SH-SY5Y (cell line): ENCODE data around the gene FSCN2.

Source experiments
- GATA2 ChIP-seq: IDR thresholded peaks from 2 replicates; pipeline ENCODE4 v1.6.1; 2011; ENCODE audit warnings: mild to moderate bottlenecking, low read depth, low read length
- GATA3 ChIP-seq: IDR thresholded peaks from 2 replicates; pipeline ENCODE4 v1.6.1; 2011; ENCODE audit warnings: low read depth, mild to moderate bottlenecking, low read length, moderate library complexity

DNA sequence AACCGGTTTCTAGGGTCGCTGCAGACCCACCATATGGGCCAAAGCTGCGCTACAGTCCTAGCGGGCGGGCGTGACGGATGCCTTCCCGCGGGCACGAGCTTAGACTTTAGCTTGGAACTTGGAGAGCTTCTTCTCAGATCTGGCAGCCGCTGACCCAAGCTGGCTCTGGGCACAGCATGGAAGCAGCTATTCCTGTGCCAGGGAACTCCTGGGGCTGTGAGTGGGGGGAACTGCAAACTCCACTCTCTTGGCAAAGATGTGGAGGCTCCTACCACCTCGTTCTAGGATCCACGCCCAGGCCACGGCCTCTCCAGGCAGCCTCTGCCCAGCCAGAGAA is 15.1 kb downstream of the FSCN2 start:
- TF ChIP-seq GATA3, result no peak
- TF ChIP-seq GATA2, result no peak
